ENCODE results near the gene SLC8A1.

Gene SLC8A1

GRCh38 chr2:40213071-40213470 is 238.8 kb downstream of the SLC8A1 start:
- H3K4me3 ChIP-seq (ENCODE audit: low read depth, low read length), result no peak overlapping the region
- peak; percentile 40 for TF ChIP-seq CTCF (IDR thresholded peaks at IDR 0.05; ENCODE audit: insufficient read depth, low read length, missing control alignments)
- no peak for DNase-seq (ENCODE audit: low read depth, low spot score)
- ChIA-PET CTCF (interaction anchor here (0.7 to 2.7 kb wide), 32 partner anchors 9 to 1485 kb away, joined by 3 to 25 read pairs (median 3); no protein-coding TSS in a partner anchor), POLR2A (interaction anchor here (0.5 to 1.2 kb wide), 7 partner anchors 14 to 540 kb away, joined by 3 to 10 read pairs (median 4); partner anchors contain the start of gene SLC8A1)

GRCh38 chr2:40210968-40211353 is 240.9 kb downstream of the SLC8A1 start:
- H3K4me3 ChIP-seq (ENCODE audit: low read depth, low read length), result no peak overlapping the region
- no peak for TF ChIP-seq CTCF (IDR thresholded peaks at IDR 0.05; ENCODE audit: insufficient read depth, low read length, missing control alignments)
- DNase-seq (ENCODE audit: low read depth, low spot score), result no peak
- ChIA-PET CTCF (no interaction called here), POLR2A (no interaction called here)

GRCh38 chr2:40210344-40210967 is 241.4 kb downstream of the SLC8A1 start:
- POLR2A ChIA-PET, result interaction anchor here (1.0 kb wide), 1 partner anchor 240 kb away, joined by 3 read pairs; no protein-coding TSS in a partner anchor
- CTCF ChIA-PET, result interaction anchor here (1.2 kb wide), 1 partner anchor 10 kb away, joined by 3 read pairs; no protein-coding TSS in a partner anchor
- no peak overlapping the region for H3K4me3 ChIP-seq (ENCODE audit: low read depth, low read length)
- DNase-seq (ENCODE audit: low read depth, low spot score), result no peak
- TF ChIP-seq CTCF (IDR thresholded peaks at IDR 0.05; ENCODE audit: insufficient read depth, low read length, missing control alignments), result no peak

GRCh38 chr2:40209761-40210160 is 242.1 kb downstream of the SLC8A1 start:
- ChIA-PET POLR2A (interaction anchor here (1.0 kb wide), 1 partner anchor 241 kb away, joined by 3 read pairs; no protein-coding TSS in a partner anchor), CTCF (interaction anchor here (1.2 kb wide), 1 partner anchor 10 kb away, joined by 3 read pairs; no protein-coding TSS in a partner anchor)
- no peak for DNase-seq (ENCODE audit: low read depth, low spot score)
- no peak for TF ChIP-seq CTCF (IDR thresholded peaks at IDR 0.05; ENCODE audit: insufficient read depth, low read length, missing control alignments)
- no peak overlapping the region for H3K4me3 ChIP-seq (ENCODE audit: low read depth, low read length)

GRCh38 chr2:40208463-40208862 is 243.4 kb downstream of the SLC8A1 start:
- DNase-seq (ENCODE audit: low read depth, low spot score), result no peak
- no peak for TF ChIP-seq CTCF (IDR thresholded peaks at IDR 0.05; ENCODE audit: insufficient read depth, low read length, missing control alignments)
- POLR2A ChIA-PET, result no interaction called here
- CTCF ChIA-PET, result interaction anchor here (1.1 to 1.6 kb wide), 2 partner anchors 23 to 31 kb away, joined by 3 to 4 read pairs; no protein-coding TSS in a partner anchor
- H3K4me3 ChIP-seq (ENCODE audit: low read depth, low read length), result no peak overlapping the region

GRCh38 chr2:40204268-40204667 is 247.6 kb downstream of the SLC8A1 start:
- no peak for TF ChIP-seq CTCF (IDR thresholded peaks at IDR 0.05; ENCODE audit: insufficient read depth, low read length, missing control alignments)
- H3K4me3 ChIP-seq (ENCODE audit: low read depth, low read length), result no peak overlapping the region
- DNase-seq (ENCODE audit: low read depth, low spot score), result no peak
- POLR2A ChIA-PET, result interaction anchor here (0.7 to 1.2 kb wide), 3 partner anchors 16 to 291 kb away, joined by 4 to 6 read pairs (median 4); no protein-coding TSS in a partner anchor
- CTCF ChIA-PET, result interaction anchor here (1.5 to 4.3 kb wide), 2 partner anchors 9 to 41 kb away, joined by 5 to 25 read pairs; no protein-coding TSS in a partner anchor
